Spleen (tissue), 11 donors: ENCODE data around the gene NFATC1. TPM values are rescaled to one million over a fixed set of nuclear protein-coding genes. Genes with fewer than 3 reads are reported as not detected.

ENCODE experiments used
- DNase-seq: peaks from one replicate; pipeline ENCODE4 v3.0.0-alpha.2; 2020
- H3K27ac ChIP-seq, 8 donors: fragments of 200-600 bp; sonication (generic) in 7 of 8; 1 replicate in 4 of 8; 2 replicates in 4 of 8; pipeline versions ENCODE4 v1.5.0 to v1.8.0; 2016 to 2021; ENCODE audit warnings: inconsistent platforms in 4 of 8, mild to moderate bottlenecking in 4 of 8, moderate library complexity in 1 of 8
- H3K27me3 ChIP-seq, 7 donors: fragments of 200-600 bp; sonication (generic) in 6 of 7; replicated peaks in 1 of 7; 1 replicate in 4 of 7; 2 replicates in 3 of 7; pipeline versions ENCODE4 v1.5.0 to v1.8.0; 2016 to 2021; ENCODE audit warnings: inconsistent platforms in 3 of 7, mild to moderate bottlenecking in 1 of 7
- H3K36me3 ChIP-seq, 6 donors: fragments of 200-600 bp; sonication (generic) in 5 of 6; 1 replicate in 4 of 6; 2 replicates in 2 of 6; pipeline versions ENCODE4 v1.5.0 to v1.8.0; 2016 to 2021; ENCODE audit warnings: inconsistent platforms in 2 of 6
- H3K4me1 ChIP-seq, 6 donors: fragments of 200-600 bp; sonication (generic) in 5 of 6; 1 replicate in 3 of 6; 2 replicates in 3 of 6; pipeline versions ENCODE4 v1.5.0 to v1.8.0; 2016 to 2021; ENCODE audit warnings: inconsistent platforms in 3 of 6
- H3K4me3 ChIP-seq, 8 donors: fragments of 200-600 bp; sonication (generic) in 7 of 8; 1 replicate in 4 of 8; 2 replicates in 4 of 8; pipeline versions ENCODE4 v1.5.0 to v1.8.0; 2016 to 2021; ENCODE audit warnings: inconsistent platforms in 4 of 8, mild to moderate bottlenecking in 4 of 8, moderate library complexity in 2 of 8
- H3K9me3 ChIP-seq, 8 donors: fragments of 200-600 bp; sonication (generic) in 7 of 8; 1 replicate in 4 of 8; 2 replicates in 4 of 8; pipeline versions ENCODE4 v1.5.0 to v1.8.0; 2016 to 2021; ENCODE audit warnings: inconsistent platforms in 4 of 8
- CTCF ChIP-seq, 11 experiments: fragments of 200-600 bp in 7 of 11; fragments of 450-650 bp in 4 of 11; sonication (generic) in 4 of 11; IDR thresholded peaks in 8 of 11; conservative IDR thresholded peaks in 3 of 11; 1 replicate in 7 of 11; 2 replicates in 4 of 11; pipeline versions ENCODE4 v1.4.0 to v1.8.0; 2016 to 2021; ENCODE audit warnings: antibody characterized with exemption in 11 of 11, inconsistent platforms in 4 of 11, mild to moderate bottlenecking in 1 of 11
- POLR2A ChIP-seq, 3 donors: fragments of 450-650 bp; IDR thresholded peaks; one replicate each; pipeline ENCODE4 v1.5.1; 2017; ENCODE audit warnings: antibody characterized with exemption in 3 of 3, mild to moderate bottlenecking in 1 of 3
- POLR2AphosphoS5 ChIP-seq, 3 donors: sonication (generic); formaldehyde crosslinking; IDR thresholded peaks; one replicate each; pipeline ENCODE4 v1.5.1; 2017; ENCODE audit warnings: antibody characterized with exemption in 3 of 3
- WGBS, 5 donors: extraction: QIAGEN DNeasy Blood & Tissue Kit in 3 of 5; methylation state at CpG; one replicate each; pipeline versions ENCODE4 v1.1.5 to v1.1.7; 2013 to 2018; 5-methylcytosine and 5-hydroxymethylcytosine counted together
- intact Hi-C: fragments of 100-400 bp; cut with DNase I; formaldehyde crosslinking; loops from one replicate; pipeline ENCODE4 v1.15.0; 2023; ENCODE audit warnings: low total_unique reads
- polyA plus RNA-seq, 3 donors: library from polyadenylated mRNA; stranded (reverse); fragments of 200-250 nt; gene quantifications; one replicate each; pipeline ENCODE4 v1.2.1, GENCODE V29; 2013
- total RNA-seq, 7 donors: library from RNA; depleted of rRNA in 3 of 7; stranded (reverse); fragments of >200 nt in 3 of 7; fragmentation: NEBNext Ultra II Directional in 4 of 7; extraction: Animal tissue kit (Norgen Biotek cat#: 25700) in 4 of 7; gene quantifications; one replicate each; pipeline versions ENCODE4 v1.1.0 to v1.2.1, GENCODE V29; 2016 to 2021
- donor health status: healthy with polysubstance abuse.
- donor health status: DM: no; HTN: no; CAD: no; lungs with moderate emphysema.
- donor health status: DM: no; HTN: no; CAD: no.
- donor health status: Bipolar disorder and iron deficiency.
- donor health status: healthy.
- donor health status: DM: no; HTN: no; CAD: no.
- donor health status: DM: yes; HTN: yes; CAD: no.

NFATC1 gene
- total and polyA plus RNA-seq, 10 donors, result 20.7 to 64.9 (median 47.4) TPM

GRCh38 chr18:79553154-79553553 is 157.4 kb downstream of the NFATC1 start:
- no peak for TF ChIP-seq CTCF (IDR thresholded peaks at IDR 0.05 in 8 of 11, conservative IDR thresholded peaks at IDR 0.05 in 3 of 11)
- no peak for TF ChIP-seq POLR2AphosphoS5 (IDR thresholded peaks at IDR 0.05)
- no peak for TF ChIP-seq POLR2A (IDR thresholded peaks at IDR 0.05)
- no peaks in the 10 kb centered on the region for H3K9me3 ChIP-seq
- H3K4me3 ChIP-seq, result no peak overlapping the region
- 83 to 95% (median 91%) methylated on average over 4 to 24 of the region's 24 CpGs for WGBS, 5 donors
- no peak for DNase-seq
- no peak overlapping the region for H3K27ac ChIP-seq
- intact Hi-C loops, result no loop called here
- peaks cover 0 to 28% (median 0%) of the 10 kb centered on the region in 7 donors for H3K27me3 ChIP-seq
- no peaks in the 10 kb centered on the region for H3K36me3 ChIP-seq
- no peaks in the 10 kb centered on the region for H3K4me1 ChIP-seq

- no peaks in the 10 kb centered on the region for H3K4me1 ChIP-seq
- 92 to 95% (median 94%) methylated on average over 25 of the region's 25 CpGs for WGBS, 5 donors
- peaks cover 0 to 23% (median 0%) of the 10 kb centered on the region in 7 donors for H3K27me3 ChIP-seq
- no peak overlapping the region for H3K4me3 ChIP-seq
- intact Hi-C loops, result no loop called here
- no peak overlapping the region for H3K27ac ChIP-seq
- no peak for TF ChIP-seq POLR2A (IDR thresholded peaks at IDR 0.05)
- no peak for TF ChIP-seq POLR2AphosphoS5 (IDR thresholded peaks at IDR 0.05)
- TF ChIP-seq CTCF (IDR thresholded peaks at IDR 0.05 in 8 of 11, conservative IDR thresholded peaks at IDR 0.05 in 3 of 11), result no peak
- DNase-seq, result no peak
- H3K36me3 ChIP-seq, result no peaks in the 10 kb centered on the region
- no peaks in the 10 kb centered on the region for H3K9me3 ChIP-seq
Observed at GRCh38 chr18:79553696-79554095, 158.0 kb downstream of the NFATC1 start.

DNA sequence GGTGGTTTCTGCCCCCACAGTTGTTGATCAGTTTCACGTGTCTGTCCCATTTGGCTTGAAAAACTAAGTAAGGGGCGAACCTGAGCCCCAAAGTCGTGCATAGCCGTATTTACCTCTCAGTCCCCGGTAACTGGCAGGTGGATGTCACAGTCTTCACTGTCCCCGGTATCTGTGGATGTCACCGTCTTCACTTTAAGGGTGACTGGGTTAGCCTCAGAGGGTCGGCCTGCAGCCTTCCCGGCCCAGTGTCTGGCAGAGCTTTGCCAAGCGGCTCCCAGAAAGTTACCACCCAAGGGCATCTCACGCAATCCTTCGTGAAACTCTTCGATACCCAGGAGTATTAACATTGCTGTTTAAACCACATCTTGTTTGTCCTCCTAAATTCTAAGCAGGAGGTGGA is 158.6 kb downstream of the NFATC1 start:
- no peaks in the 10 kb centered on the region for H3K36me3 ChIP-seq
- H3K27ac ChIP-seq, result no peak overlapping the region
- TF ChIP-seq POLR2A (IDR thresholded peaks at IDR 0.05) (no peak), CTCF (IDR thresholded peaks at IDR 0.05 in 8 of 11, conservative IDR thresholded peaks at IDR 0.05 in 3 of 11) (no peak), POLR2AphosphoS5 (IDR thresholded peaks at IDR 0.05) (no peak)
- H3K4me3 ChIP-seq, result no peak overlapping the region
- intact Hi-C loops, result no loop called here
- no peaks in the 10 kb centered on the region for H3K4me1 ChIP-seq
- no peaks in the 10 kb centered on the region for H3K9me3 ChIP-seq
- 89 to 96% (median 94%) methylated on average over 13 of the region's 13 CpGs for WGBS, 5 donors
- H3K27me3 ChIP-seq, result peaks cover 0 to 18% (median 0%) of the 10 kb centered on the region in 7 donors
- DNase-seq, result no peak

DNA sequence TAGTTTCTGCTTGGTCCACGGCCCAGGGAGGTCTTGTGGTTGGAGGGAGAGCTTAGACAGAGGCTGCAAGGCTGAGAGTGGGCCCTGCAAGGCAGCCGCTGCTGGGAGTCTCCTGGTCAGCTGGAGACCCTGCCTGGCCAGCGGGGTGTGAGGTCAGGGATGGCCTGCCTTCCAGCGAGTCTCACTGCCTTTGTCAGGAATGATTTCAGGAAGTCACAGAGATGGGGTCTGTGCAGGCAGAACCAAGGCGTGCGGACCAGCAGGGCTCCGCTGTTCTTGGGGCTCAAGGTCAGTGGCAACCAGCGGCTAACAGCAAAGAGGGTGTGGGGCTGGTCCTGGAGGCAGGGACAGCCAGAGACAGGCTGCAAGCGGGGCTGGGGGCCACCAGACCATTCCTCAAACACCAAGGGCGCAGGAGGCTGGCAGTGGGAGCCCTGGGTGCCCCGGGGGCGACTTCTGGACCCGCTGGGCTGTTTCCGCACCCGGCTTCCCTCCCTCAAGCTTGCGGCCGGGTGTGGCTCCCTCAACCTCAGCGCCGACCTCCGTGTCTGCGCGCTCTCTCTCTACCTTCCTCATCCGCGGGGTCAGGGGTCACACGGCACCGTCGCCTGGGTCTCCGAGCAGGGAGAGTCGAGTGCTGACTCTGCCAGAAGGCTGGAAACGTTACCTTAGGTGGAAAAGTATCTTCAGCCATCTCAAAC is 159.4 kb downstream of the NFATC1 start:
- H3K27ac ChIP-seq, result no peak overlapping the region
- 85 to 90% (median 86%) methylated on average over 29 to 30 of the region's 30 CpGs for WGBS, 5 donors
- H3K27me3 ChIP-seq, result peaks cover 0 to 15% (median 0%) of the 10 kb centered on the region in 7 donors
- H3K36me3 ChIP-seq, result no peaks in the 10 kb centered on the region
- no peaks in the 10 kb centered on the region for H3K4me1 ChIP-seq
- H3K4me3 ChIP-seq, result no peak overlapping the region
- intact Hi-C loops, result no loop called here
- no peak for DNase-seq
- H3K9me3 ChIP-seq, result no peaks in the 10 kb centered on the region
- TF ChIP-seq POLR2A (IDR thresholded peaks at IDR 0.05) (no peak), POLR2AphosphoS5 (IDR thresholded peaks at IDR 0.05) (no peak), CTCF (IDR thresholded peaks at IDR 0.05 in 8 of 11, conservative IDR thresholded peaks at IDR 0.05 in 3 of 11) (no peak)
